SK-N-MC (cell line): ENCODE measurements around the gene SMAD9.

Experiments used
- EZH2 ChIP-seq: fragments of 200-600 bp; sonication (generic); IDR thresholded peaks from one replicate; pipeline ENCODE4 v1.6.1; 2017; ENCODE audit warnings: antibody characterized with exemption
- FOXP2 ChIP-seq: optimal IDR thresholded peaks from 2 replicates; pipeline ENCODE3; 2011; ENCODE audit warnings: mild to moderate bottlenecking, moderate library complexity; ENCODE audit not compliant: insufficient read depth; ENCODE audit errors: extremely low read length, control extremely low read depth
- POLR2AphosphoS5 ChIP-seq: IDR thresholded peaks from 2 replicates; pipeline ENCODE4 v1.6.1; 2012; ENCODE audit warnings: mild to moderate bottlenecking, low read depth, low read length, borderline replicate concordance

DNA sequence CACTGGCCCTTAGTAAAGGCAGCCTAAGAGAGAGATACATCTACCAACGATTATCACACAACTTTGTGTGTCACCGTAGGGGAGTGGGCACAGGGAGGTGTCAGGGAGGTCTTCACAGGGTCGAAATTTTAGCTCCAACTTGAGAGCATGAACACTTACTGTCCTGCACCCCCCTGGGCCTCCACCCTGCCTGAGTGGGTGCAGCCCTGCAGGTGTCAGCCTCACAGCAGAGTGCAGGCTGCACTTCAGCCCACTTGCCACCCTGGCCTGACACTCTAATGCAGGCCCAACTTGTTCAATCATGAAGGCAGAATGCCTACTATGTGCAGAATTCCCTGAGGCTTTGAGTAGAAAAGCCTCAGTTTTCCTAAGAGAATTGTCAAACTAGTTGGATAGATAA lies 4.0 kb upstream of the SMAD9 start:
- TF ChIP-seq POLR2AphosphoS5 = no peak
- TF ChIP-seq EZH2 = no peak
- no peak for TF ChIP-seq FOXP2
